NCI-H524 (cell line): ENCODE results near the gene SYNDIG1L.
A peak's percentile ranks its signal among the peaks of the same experiment; 100 is the strongest.
"Not testable (repeated sequence)": the region's sequence is repeated elsewhere in the genome, so short reads cannot be mapped to it uniquely, and the experiment has no call there.

Experiments used
- DNase-seq, 2 experiments: peaks; one replicate each; lab custom pipeline; 2025; lab: John Stamatoyannopoulos, UW

SYNDIG1L gene

DNA sequence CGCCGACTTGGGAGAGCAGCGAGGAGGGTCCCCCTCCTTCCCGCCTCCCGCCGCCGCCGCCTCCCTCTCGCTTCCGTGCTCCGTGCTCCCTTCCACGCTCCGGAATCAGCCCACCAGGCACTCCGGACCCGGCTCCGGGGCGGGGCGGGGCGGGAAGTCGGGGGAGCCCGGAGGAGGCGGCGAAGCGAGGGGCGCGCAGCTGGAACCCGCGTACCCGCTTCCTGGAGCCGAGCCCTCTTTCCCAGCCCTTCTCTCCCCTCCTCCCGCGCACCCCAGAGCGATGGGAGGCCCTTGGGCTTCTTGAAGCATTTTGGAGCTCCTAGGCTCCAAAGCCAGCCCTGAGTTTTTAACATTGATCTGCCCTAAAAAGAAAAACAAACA, at the start of gene SYNDIG1L:
Gene SYNDIG1L, minus strand, starts transcription at position 9 of the 381 bp plus-strand sequence. CDS start 16,466 bp downstream, outside the sequence.
- no peak for DNase-seq

DNA sequence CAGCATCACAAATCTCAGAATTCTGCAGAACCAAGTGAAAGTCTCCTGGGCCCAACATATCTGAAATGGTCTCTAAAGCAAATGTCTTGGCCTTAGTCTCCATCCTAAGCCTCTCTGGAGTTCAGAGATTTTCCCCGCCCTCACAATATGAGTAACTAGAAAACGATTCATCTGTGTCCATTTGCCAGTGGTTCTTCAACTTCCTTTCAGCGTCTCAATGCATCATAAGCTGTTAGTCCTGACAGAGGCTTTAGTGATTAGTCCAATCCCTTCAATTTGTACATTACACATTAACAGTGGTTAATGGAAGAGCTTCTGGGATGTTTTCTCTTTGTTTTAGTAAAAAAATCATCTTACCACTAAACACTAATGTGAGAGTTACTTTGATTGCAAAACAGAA, 49.7 kb upstream of the SYNDIG1L start:
- no peak for DNase-seq

DNA sequence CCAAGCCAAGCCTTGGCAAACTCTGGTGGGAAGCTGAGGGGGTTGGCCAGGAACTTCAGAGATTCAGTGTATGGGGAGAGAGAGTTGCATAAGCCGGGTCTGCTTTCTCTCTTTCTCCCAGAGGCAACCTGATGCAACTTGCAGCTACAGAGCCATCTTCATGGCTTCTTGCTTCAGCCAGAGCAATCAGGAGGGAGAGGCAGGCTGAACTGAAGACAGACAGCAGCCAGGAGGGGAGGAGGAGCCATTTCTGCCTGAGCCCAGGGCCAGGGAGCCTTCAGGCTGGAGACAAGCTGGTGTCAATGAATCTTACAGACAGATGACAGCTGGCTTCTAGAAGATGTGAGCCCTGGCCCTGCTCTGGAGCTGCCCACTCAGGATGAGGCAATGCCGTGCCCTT, 48.4 kb upstream of the SYNDIG1L start:
- peak in 1 of 2 experiments; percentile 80 for DNase-seq

DNA sequence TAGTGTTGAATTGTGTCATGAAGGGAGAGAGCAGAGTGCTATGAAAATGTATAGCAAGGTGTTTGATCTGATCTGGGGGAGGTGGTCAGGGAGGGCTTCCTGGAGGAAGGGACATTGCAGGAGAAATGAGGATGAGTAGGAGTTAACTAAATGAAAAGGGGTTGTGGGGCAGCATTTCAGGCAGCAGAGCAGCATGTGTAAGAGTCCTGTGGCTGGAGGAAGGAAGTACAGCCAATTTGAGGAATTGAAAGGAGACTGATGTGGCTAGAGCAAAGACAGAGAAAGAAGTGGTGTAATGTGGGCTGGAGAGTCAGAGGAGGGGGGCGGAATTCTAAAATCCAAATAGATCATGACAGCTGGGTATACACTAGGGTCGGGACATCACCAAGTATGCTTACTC, 46.6 kb upstream of the SYNDIG1L start:
- no peak for DNase-seq

GRCh38 chr14:74469548-74470518, 43.8 kb upstream of the SYNDIG1L start:
- no peak for DNase-seq

GRCh38 chr14:74468513-74468912, 42.5 kb upstream of the SYNDIG1L start:
- DNase-seq = no peak

GRCh38 chr14:74465335-74465734, 39.3 kb upstream of the SYNDIG1L start:
- no peak for DNase-seq

DNA sequence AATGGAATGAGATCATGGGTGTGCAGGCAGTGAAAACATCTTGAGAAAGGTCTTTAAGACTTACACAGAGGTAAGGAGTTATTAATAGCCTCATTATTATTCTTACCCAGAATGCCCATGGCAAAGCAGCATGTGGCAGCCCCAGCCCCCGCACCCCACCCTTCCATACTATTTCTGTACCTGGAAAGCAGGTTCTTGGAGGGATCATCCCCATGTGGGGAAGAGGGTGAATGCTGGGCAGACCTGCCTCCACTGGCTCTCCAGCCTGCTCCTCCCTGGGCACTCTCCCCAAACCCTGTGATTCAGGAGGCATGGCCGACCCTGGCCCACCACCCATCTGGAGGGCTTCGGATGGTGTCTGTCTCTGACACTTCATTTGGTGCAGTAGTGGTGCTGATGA, 38.8 kb upstream of the SYNDIG1L start:
- no peak for DNase-seq

DNA sequence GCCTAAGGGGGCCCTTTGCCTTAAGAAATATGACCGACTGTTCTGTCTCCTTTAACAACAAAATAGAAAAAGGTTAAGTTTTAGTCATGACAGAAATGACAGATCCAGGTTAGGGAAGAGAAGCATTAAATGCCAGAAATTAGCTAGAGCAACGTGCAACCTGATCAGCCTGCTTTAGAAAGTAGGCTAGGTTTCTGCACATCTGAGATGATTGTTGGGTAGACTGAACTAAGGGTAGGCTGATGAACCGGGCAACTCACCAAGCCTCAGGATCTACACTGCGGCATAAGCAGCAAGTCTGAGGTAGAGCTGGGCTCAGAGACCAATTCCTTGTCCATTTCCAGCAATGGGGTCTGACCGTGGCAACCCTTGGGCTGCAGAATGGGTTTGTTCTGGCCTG, 37.7 kb upstream of the SYNDIG1L start:
- DNase-seq = no peak

DNA sequence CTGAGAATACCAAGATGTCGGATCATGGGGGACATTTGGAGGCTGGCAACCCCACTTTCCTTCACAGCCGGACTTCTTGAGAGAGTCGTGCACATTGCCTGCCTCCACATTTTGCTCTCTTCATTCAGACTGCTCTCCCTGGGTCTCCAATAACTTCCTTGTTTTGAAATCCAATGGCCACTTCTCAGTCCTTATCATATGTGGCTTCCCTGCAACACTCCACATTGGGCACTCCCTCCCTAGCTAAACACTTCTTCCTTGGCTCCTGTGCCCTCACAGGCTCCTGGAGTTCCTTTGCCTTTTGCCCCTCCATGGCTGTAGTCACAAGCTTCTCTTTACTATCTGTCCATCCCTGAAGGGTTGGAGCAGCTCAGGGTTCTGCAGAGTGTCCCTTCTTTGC, 37.0 kb upstream of the SYNDIG1L start:
- DNase-seq = no peak

DNA sequence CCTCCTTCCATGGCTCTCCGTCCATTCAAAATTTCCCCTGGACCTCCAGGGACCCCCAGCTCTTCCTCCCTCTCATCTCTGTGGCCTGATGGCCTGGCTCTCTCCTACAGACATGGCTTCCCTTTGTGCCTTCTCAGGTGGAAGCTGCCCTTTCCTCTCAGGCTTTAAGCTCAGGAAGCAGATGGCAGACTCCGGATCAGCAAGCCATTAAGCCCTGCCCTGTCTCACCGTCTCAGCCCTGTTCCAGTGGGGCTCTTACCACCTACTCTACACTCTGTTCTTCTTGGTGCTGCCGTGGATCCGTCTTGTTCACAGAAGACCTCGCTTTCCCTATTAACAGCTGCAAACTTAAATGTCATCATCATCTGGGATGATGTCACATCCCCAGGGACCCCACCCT, 34.0 kb upstream of the SYNDIG1L start:
- DNase-seq = peak; percentile 92 to 95

DNA sequence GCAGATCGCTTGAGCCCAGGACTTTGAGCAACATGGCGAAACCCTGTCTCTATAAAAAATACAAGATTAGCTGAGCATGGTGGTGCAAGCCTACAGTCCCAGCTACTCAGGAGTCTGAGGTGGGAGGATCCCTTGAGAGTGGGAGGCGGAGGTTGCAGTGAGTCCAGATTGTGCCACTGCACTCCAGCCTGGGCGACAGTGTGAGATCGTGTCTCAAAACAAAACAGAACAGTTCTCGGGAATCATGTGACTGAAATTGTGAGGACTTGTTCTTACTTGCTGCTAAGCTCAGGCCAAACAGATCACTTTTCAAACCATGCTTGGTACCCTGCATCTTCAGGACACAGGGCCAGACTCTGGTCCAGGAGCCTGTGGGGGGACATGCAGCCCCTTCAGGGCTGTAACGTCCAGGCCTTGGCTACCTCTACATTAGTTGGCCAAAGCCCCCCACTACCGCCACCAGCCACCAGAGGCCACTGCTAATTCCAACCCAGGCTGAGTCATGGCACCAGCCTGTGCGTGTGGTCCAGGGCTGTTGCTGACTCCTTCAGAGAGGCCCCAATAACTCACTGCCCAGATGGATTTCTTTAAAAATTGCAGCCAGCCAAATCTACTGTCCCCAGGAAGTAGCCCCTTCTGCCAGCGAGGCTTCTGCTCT, 33.4 kb upstream of the SYNDIG1L start:
- DNase-seq = peak; percentile 70 to 80

DNA sequence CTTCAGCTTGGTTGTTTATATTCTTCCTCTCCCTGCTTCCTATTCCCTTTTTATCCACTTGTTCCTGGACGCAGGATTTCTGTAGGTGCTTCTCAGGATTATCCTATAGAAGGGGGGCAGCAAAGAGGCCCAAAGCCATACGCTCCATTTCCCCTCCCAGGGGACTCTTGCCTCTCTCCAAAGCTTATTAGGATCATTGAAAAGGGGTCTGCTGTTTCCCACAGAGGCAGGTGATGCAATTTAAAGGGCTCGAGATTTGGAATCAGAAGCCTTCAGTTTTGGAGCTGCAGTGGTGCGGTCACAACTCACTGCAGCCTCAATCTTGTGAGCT, 31.5 kb upstream of the SYNDIG1L start:
- DNase-seq = peak; percentile 99

DNA sequence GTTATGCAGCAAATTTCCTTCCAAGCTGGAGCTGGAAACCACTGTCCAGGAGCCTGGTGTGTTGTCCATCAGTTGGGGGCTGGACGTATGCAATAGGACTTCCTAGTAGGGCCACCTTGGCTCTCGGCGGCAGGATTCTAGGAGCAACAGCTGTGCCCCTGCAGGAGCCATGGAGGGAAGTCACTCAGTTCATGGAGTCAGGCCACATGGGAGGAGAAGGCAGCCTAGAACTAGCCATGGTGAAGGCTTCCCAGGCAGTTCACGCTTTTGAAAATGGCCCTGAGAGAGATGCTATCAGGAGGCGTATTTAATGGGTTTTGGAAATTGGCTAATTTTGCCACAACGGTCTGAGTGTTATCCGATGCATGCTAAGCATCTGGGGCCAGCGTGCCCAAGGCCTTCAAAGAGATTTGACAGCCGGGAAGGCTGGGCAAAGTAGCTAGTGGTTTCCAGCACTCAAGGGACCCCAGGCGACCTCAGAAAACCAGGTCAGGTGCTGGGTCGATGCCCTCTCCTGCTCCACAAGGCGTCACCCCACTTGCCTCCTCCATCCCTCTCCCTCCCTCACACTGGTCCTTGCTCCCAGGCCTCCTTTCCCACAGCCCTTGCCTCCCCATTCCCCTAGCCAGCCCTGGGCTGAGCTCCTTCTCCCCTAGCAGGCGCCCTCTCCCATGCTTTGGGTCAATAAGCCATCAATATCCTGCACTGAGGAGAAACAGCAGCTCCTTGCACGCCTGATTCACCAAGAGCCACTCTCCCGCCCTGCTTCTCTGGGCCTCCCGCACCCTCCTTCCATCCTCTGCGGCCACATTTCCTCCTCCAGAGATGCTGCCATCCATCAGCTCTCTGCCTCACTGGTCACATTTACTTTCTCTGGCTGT, 30.9 kb upstream of the SYNDIG1L start:
- DNase-seq = peak; percentile 29 to 75

DNA sequence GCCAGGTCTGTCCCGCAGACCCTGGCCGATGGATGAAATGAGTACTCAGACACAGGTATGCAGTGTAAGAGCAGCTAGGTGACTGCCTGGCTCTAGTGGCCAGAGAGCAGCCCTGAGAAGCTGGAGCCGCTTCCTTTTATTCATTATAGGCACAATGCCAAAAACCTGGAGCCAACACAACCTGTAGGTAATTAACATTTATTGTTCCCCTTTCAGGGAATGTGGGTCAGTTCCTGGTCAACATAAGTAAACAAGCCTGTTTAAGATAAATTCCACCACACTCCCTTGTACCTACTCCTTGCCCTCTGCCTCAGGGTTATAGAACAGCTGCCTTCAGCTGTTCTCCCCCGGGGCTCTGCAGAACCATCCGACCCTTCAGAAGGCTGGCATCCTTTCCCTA, 28.4 kb upstream of the SYNDIG1L start:
- not testable (repeated sequence) for DNase-seq

- no peak for DNase-seq
Observed at GRCh38 chr14:74444866-74445265, 18.9 kb upstream of the SYNDIG1L start.

DNA sequence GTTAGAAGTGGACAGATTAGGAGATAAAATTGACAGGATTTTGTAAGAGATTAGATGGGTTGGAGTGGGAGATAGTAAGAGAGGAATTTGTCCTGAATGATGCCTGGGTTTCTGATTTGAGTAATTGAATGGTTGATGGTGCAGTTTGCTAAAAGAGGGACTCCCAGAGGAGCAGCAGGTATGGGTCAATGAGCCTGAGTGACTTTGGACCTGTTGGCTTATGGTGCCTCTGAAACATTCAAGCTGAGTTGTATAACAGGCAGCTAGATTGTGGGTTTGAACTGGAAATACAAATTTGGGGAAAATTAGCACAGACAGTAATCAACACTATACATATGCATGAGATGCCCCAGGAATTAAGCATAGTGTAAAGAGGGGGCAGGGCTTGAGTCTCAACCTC, 16.7 kb upstream of the SYNDIG1L start:
- no peak for DNase-seq

DNA sequence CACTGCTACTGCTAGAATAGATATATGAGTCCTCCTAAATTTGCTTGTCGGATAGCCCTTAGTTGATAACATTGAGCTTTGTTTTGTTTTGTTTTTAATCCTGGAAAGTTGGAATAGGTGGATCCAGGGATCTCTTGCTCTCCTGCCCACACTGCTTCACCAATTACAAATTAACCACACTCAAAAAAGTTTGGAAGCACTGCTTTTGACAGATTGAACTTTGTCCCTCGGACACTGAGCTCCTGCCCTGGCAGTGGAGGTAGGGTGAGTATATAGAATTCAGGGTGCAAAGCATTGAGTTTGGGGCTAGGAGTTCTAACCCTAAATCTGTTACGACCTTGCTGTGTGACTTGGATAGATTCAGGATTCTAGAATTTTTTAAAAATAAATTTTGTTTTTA, 15.1 kb upstream of the SYNDIG1L start:
- DNase-seq = no peak

DNA sequence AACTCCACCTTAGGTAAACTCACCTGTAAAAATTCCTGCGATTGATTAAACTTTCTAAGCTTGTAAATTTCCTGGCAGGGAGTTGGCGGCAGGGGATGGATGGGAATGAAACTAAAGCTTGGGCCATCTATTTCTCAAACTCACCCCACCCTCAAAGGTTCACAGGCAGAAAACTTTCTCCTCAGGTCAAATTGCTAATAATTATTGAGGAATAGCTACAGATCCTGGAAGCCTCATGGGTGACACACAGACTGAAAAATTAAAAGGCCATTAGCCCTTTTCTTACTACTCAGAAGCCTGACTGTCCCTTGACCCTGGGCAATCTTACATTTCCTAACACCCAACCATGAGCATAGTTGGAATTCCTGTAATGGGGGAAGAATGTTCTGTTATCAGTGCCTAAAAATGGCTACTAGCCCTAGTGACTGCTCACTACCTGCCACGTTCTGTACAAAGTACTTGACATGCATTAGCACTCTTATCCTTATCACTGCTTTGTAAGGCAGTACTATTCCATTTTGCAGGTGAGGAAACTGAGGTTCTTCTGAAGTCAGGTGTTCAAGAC, 12.4 kb upstream of the SYNDIG1L start:
- no peak for DNase-seq

DNA sequence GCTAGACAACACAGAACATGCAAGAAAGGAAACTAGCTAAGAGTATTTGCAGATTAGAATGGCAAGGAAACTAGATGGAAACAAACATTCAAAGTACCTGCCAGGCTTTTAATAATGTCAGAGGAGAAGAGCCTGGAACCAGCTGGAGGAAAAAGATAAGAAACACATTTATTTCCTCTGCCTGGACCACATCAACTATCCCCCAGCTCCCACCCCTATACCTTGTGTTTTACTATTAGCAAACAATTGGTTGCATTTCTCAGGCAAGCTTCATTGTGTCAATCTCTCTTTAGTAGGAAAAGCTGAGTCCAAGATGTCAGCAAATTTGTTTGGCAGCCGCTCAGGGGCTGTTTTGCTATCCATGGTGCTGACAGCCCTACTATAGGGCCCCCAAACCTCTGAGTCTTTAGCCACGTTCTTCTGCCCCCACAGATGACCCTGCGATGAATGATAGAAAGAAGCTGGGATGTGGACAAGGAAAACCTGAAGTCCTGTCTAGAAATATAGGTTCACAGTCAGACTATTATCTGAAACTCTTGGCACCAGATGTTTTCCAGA, 11.6 kb upstream of the SYNDIG1L start:
- no peak for DNase-seq

- no peak for DNase-seq
Observed at GRCh38 chr14:74434294-74434693, 8.3 kb upstream of the SYNDIG1L start.

DNA sequence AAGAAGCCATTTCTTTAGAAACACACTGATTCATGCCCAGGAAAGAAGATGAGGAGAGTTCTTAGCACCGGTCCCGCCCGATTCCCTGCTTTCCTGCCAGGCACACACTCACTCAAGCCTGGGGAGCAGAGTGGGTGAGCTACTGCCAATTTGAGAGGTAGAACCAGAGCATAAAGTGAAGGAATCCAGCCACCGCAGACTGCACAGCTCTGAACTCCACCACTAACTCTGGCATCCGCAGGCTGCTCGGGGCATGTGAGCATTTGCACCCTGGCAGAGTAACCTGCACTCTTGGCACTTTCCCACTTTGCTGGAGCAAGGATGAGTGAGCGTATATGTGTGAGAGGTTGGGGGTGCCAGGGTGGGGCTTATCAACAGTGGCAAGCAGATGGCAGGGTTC, 4.0 kb upstream of the SYNDIG1L start:
- DNase-seq = no peak
